GM18502 (cell line): ENCODE data around the gene LDB2.

ENCODE experiments used
- ATAC-seq: cut with Tn5 transposase; IDR thresholded peaks from one replicate; pipeline ENCODE4 v1.9.1; 2021; ENCODE audit warnings: mild to moderate bottlenecking; ENCODE audit not compliant: unreplicated experiment, poor library complexity

The LDB2 gene

DNA sequence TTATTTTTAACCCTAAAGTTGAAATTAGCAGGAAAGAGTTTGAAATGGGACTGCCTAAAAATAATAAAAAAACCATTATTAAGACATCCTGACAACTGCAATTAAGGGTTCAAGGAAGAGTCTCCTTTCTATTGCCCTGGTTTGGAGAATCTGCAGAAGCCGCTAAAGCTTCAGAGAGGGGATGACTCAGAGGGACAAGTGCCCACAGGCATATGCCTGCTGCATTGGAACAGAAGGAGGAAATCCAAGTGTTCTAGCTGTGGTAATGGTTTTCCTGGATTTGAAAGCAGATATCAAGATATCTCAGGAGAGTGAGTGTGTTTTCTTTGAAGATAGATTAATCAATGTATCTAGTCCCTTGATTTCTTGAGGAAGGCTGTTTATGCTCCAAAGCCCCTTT, 437.1 kb downstream of the LDB2 start:
- ATAC-seq = no peak

GRCh38 chr4:16457944-16458343, 440.5 kb downstream of the LDB2 start:
- ATAC-seq = no peak
